Measurements from ENCODE around the gene AXIN1. TPM values are rescaled to one million over a fixed set of nuclear protein-coding genes. Genes with fewer than 3 reads are reported as not detected.
"Not testable (repeated sequence)": the region's sequence is repeated elsewhere in the genome, so short reads cannot be mapped to it uniquely, and the experiment has no call there.

AXIN1 gene
- total RNA-seq, 1 experiment from 2014 or later: 43.7 TPM

- Mint-ChIP-seq H3K27ac (ENCODE audit: low read depth, unreplicated experiment) (no peak overlapping the region), H3K4me3 (ENCODE audit: unreplicated experiment) (peak overlapping the region; percentile 72), H3K36me3 (ENCODE audit: insufficient read depth, unreplicated experiment) (peaks cover 16% of the 10 kb centered on the region), H3K27me3 (ENCODE audit: insufficient read depth, unreplicated experiment) (no peaks in the 10 kb centered on the region), H3K4me1 (ENCODE audit: insufficient read depth, unreplicated experiment) (peaks cover 6% of the 10 kb centered on the region), H3K9me3 (ENCODE audit: unreplicated experiment) (no peaks in the 10 kb centered on the region)
- no peak for TF ChIP-seq CTCF (IDR thresholded peaks at IDR 0.05; ENCODE audit: unreplicated experiment)
- ChIA-PET CTCF (interaction anchor here (1.6 kb wide), 1 partner anchor 18 kb away, joined by 5 read pairs; no protein-coding TSS in a partner anchor), POLR2A (interaction anchor here (0.9 to 1.3 kb wide), 3 partner anchors 9 to 45 kb away, joined by 4 to 7 read pairs (median 6); partner anchors contain the start of gene MRPL28)
- no TSS peak for BruUV-seq (replicated peaks)
- no peak for DNase-seq (ENCODE audit: unreplicated experiment)
- intact Hi-C loops (cut with micrococcal nuclease): no loop called here
Observed at GRCh38 chr16:379961-380761, 27.6 kb upstream of the AXIN1 start.

- TF ChIP-seq CTCF (IDR thresholded peaks at IDR 0.05; ENCODE audit: unreplicated experiment): no peak
- BruUV-seq (replicated peaks): no TSS peak
- no peak overlapping the region for H3K27ac Mint-ChIP-seq (ENCODE audit: low read depth, unreplicated experiment)
- no peak overlapping the region for H3K4me3 Mint-ChIP-seq (ENCODE audit: unreplicated experiment)
- peaks cover 6% of the 10 kb centered on the region for H3K4me1 Mint-ChIP-seq (ENCODE audit: insufficient read depth, unreplicated experiment)
- peaks cover 16% of the 10 kb centered on the region for H3K36me3 Mint-ChIP-seq (ENCODE audit: insufficient read depth, unreplicated experiment)
- ChIA-PET CTCF (interaction anchor here (1.6 kb wide), 1 partner anchor 17 kb away, joined by 5 read pairs; no protein-coding TSS in a partner anchor), POLR2A (interaction anchor here (1.0 to 1.3 kb wide), 2 partner anchors 9 to 45 kb away, joined by 4 to 6 read pairs; partner anchors contain the start of gene MRPL28)
- no peaks in the 10 kb centered on the region for H3K27me3 Mint-ChIP-seq (ENCODE audit: insufficient read depth, unreplicated experiment)
- DNase-seq (ENCODE audit: unreplicated experiment): no peak
- intact Hi-C loops (cut with micrococcal nuclease): no loop called here
- no peaks in the 10 kb centered on the region for H3K9me3 Mint-ChIP-seq (ENCODE audit: unreplicated experiment)
Observed at GRCh38 chr16:379183-379960, 26.8 kb upstream of the AXIN1 start.

- H3K9me3 Mint-ChIP-seq (ENCODE audit: unreplicated experiment): no peaks in the 10 kb centered on the region
- no TSS peak for BruUV-seq (replicated peaks)
- POLR2A ChIA-PET: interaction anchor here (1.0 to 1.3 kb wide), 2 partner anchors 8 to 46 kb away, joined by 4 to 6 read pairs; partner anchors contain the start of gene MRPL28
Observed at GRCh38 chr16:378821-379182, 26.3 kb upstream of the AXIN1 start.

GRCh38 chr16:378113-378820 is 25.7 kb upstream of the AXIN1 start:
- H3K36me3 Mint-ChIP-seq (ENCODE audit: insufficient read depth, unreplicated experiment); H3K4me3 Mint-ChIP-seq (ENCODE audit: unreplicated experiment); H3K27me3 Mint-ChIP-seq (ENCODE audit: insufficient read depth, unreplicated experiment); H3K27ac Mint-ChIP-seq (ENCODE audit: low read depth, unreplicated experiment); POLR2A ChIA-PET; BruUV-seq (replicated peaks); DNase-seq (ENCODE audit: unreplicated experiment); H3K9me3 Mint-ChIP-seq (ENCODE audit: unreplicated experiment); intact Hi-C loops (cut with micrococcal nuclease); H3K4me1 Mint-ChIP-seq (ENCODE audit: insufficient read depth, unreplicated experiment): not testable (repeated sequence)
- CTCF ChIA-PET: interaction anchor here (1.6 kb wide), 1 partner anchor 16 kb away, joined by 5 read pairs; no protein-coding TSS in a partner anchor

More at GRCh38 chr16:378821-379182, 26.3 kb upstream of the AXIN1 start:
- no peak for DNase-seq (ENCODE audit: unreplicated experiment)
- no peak for TF ChIP-seq CTCF (IDR thresholded peaks at IDR 0.05; ENCODE audit: unreplicated experiment)
- Mint-ChIP-seq H3K27me3 (ENCODE audit: insufficient read depth, unreplicated experiment) (no peaks in the 10 kb centered on the region), H3K4me1 (ENCODE audit: insufficient read depth, unreplicated experiment) (peaks cover 6% of the 10 kb centered on the region), H3K36me3 (ENCODE audit: insufficient read depth, unreplicated experiment) (peaks cover 15% of the 10 kb centered on the region), H3K4me3 (ENCODE audit: unreplicated experiment) (no peak overlapping the region), H3K27ac (ENCODE audit: low read depth, unreplicated experiment) (no peak overlapping the region)
- intact Hi-C loops (cut with micrococcal nuclease): no loop called here
- CTCF ChIA-PET: interaction anchor here (1.6 kb wide), 1 partner anchor 17 kb away, joined by 5 read pairs; no protein-coding TSS in a partner anchor
